Suppressor macrophage treated with lipopolysaccharide for 1 hour (primary cell): ENCODE data around the gene GAPDH.
A peak's percentile ranks its signal among the peaks of the same experiment; 100 is the strongest.
"Not testable (repeated sequence)": the region's sequence is repeated elsewhere in the genome, so short reads cannot be mapped to it uniquely, and the experiment has no call there.

ENCODE experiments used
- DNase-seq, 3 donors: peaks; one replicate each; pipeline ENCODE4 v3.0.0-alpha.2; 2020 to 2022

Gene GAPDH

DNA sequence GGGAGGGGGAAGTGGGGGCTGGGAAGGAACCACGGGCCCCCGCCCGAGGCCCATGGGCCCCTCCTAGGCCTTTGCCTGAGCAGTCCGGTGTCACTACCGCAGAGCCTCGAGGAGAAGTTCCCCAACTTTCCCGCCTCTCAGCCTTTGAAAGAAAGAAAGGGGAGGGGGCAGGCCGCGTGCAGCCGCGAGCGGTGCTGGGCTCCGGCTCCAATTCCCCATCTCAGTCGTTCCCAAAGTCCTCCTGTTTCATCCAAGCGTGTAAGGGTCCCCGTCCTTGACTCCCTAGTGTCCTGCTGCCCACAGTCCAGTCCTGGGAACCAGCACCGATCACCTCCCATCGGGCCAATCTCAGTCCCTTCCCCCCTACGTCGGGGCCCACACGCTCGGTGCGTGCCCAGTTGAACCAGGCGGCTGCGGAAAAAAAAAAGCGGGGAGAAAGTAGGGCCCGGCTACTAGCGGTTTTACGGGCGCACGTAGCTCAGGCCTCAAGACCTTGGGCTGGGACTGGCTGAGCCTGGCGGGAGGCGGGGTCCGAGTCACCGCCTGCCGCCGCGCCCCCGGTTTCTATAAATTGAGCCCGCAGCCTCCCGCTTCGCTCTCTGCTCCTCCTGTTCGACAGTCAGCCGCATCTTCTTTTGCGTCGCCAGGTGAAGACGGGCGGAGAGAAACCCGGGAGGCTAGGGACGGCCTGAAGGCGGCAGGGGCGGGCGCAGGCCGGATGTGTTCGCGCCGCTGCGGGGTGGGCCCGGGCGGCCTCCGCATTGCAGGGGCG, at the start of gene GAPDH:
TSS of gene GAPDH (plus strand) at position 595 of the 772 bp plus-strand sequence. CDS start 316 bp downstream, outside the sequence.
- peak; percentile 96 to 97 (median 96) for DNase-seq

DNA sequence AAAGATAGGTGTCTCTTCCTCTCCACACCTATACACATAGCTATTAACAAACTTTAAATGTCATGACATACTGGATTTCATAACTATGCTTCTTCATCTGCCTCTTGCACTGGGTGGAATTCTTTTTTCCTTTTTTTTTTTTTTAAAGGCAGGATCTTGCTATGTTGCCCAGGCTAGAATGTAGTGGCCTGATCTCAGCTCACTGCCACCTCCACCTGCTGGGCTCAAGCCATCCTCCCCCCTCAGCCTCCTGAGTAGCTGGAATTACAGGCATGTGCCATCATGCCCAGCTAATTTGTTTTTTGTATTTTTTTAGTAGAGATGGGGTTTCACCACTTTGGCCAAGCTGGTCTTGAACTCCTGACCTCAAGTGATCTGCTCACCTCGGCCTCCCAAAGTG, 46.1 kb upstream of the GAPDH start:
- DNase-seq = no peak

- no peak for DNase-seq
These were observed 44.9 kb upstream of the GAPDH start for GRCh38 chr12:6489449-6489848.

DNA sequence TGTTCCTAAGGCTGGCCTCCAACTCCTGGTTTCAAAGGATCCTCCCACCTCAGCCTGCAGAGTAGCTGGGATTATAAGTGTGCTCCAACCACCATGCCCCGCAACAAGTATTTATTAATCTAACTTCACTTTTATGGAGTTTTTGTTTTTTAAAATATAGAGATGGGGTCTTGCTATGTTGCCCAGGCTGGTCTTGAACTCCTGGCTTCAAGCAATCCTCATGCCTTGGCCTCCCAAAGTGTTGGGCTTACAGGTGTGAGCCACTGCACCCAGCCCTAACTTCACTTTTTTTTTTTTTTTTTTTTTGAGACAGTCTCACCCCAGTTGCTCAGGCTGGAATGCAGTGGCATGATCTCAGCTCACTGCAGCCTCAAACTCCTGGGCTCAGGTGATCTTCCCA, 43.6 kb upstream of the GAPDH start:
- DNase-seq = not testable (repeated sequence)

DNA sequence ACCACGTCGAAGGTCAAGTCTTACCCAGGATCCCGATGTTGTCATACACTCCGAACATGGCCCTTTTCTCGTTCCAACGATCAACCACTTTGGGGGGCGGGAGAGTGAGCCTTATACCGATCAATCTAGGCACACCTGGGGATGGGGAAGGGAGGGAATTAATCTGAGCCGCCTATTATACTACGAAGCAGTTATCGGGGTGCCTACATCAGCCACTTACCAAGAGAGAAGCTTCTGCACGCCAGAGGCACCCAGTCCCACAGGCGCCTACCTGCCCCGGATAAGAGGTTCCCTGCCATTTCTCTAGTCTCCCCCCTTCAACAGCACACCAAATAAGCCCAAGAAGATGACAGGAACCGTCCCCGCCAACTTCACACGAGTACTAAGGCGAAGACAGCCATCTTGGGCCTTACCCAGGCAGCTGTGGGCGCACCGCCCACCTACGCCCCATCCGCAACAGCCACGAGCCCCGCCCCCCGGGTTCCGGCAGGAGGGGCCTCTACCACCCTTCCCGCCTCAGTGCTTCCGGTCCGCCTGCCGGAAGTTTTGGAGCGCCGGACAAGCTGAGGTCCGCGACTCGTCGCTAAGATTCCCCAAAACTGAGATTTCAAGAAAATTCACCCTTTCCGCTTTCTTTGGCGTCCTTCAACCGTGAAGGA, 41.4 kb upstream of the GAPDH start, which contains the start of gene MRPL51:
TSS of gene MRPL51 (minus strand) at position 425 of the 659 bp plus-strand sequence. CDS start at position 299, 126 bp downstream.
- DNase-seq = peak; percentile 97 to 98 (median 97)

DNA sequence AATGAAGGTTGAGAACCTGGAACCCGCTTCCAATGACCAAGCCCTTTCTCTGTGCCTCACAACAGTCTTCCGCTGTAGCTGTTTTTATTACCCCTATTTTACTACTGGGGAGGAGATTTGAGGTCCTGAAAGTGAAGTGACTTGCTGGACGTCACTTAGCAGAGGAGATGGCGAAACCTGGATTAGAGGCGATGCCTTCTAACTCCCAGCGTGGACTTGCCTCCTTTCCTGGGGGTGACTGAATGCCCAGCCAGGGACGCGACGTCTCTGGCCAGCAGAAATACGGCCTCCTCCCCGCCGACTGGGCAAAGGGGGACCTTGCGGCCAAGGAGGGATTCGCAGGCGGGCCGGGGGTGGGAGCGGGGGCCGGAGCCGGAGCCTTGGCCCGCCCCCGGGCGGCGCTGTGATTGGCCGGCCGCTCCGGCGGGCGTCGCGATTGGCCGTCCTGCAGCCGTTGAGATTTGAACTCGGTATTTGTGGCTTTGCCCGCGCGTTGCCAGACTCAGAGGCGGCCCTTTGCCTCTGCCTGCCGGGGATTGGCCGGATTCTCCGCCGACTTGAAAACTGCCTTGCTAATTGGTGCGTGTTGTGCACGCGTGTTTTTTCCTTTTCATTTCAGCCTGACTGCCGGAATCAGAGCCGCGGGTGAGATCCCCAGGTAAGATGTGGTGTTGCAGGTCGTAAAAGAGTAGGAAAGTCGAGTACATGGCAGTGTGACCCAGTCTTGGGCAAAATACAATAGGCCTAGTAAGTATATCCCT, 40.6 kb upstream of the GAPDH start, which contains the start of gene NCAPD2:
TSS of gene NCAPD2 (plus strand) at position 606 of the 761 bp plus-strand sequence. CDS start 997 bp downstream, outside the sequence.
- peak; percentile 97 to 98 (median 98) for DNase-seq

GRCh38 chr12:6494258-6494743, 40.0 kb upstream of the GAPDH start:
- no peak for DNase-seq

- no peak for DNase-seq
These were observed 39.3 kb upstream of the GAPDH start for GRCh38 chr12:6494968-6495367.

- DNase-seq = not testable (repeated sequence)
These were observed 37.0 kb upstream of the GAPDH start for GRCh38 chr12:6497291-6497690.

GRCh38 chr12:6500466-6500865, 33.9 kb upstream of the GAPDH start:
- no peak for DNase-seq

- DNase-seq = no peak
These were observed 27.0 kb upstream of the GAPDH start for GRCh38 chr12:6507102-6507998.

DNA sequence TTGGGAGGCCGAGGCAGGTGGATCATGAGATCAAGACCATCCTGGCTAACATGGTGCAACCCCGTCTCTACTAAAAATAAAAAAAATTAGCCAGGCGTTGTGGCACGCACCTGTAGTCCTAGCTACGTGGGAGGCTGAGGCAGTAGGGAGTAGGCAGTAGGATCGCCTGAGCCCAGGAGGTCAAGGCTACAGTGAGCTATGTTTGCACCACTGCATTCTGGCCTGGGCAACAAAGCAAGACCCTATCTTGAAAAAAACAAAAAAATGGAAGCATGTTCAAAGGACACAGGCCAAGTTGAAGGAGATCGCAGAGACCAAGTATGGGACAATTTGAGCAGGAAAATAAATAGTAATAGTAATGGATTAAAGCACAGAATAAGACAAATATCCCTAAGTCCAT, 26.2 kb upstream of the GAPDH start:
- no peak for DNase-seq

DNA sequence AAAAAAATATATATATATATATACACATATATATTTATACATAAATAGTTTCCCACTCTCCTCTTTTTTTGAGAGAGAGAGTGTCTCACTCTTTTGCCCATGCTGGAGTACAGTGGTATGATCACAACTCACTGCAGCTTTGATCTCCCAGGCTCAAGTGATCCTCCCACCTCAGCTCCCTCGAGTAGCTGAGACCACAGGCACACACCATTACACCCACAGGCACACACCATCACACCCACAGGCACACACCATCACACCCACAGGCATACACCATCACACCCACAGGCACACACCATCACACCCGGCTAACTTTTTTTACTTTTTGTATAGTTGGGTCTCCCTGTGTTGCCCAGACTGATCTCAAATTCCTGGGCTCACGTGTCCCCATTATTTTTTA, 14.1 kb upstream of the GAPDH start:
- DNase-seq = no peak

GRCh38 chr12:6522193-6522592, 12.1 kb upstream of the GAPDH start:
- no peak for DNase-seq

DNA sequence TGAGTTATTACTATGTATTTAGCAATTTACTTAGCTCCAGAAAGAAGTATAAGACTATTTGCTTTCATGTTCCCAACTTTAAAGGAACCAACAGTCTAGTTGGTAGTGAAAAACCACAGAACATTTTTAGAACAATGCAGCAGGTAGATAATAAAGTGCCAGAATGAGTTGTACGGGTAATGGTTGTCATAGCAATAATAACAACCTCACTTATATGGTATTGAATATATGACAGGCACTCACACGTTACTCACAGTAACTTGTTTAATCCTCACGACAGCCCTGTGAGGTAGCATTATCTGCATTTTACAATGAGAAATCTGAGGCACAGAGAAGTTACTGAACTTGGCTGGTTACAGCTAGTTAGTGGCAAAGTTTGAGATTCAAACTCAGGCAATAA, 10.6 kb upstream of the GAPDH start:
- DNase-seq = no peak

DNA sequence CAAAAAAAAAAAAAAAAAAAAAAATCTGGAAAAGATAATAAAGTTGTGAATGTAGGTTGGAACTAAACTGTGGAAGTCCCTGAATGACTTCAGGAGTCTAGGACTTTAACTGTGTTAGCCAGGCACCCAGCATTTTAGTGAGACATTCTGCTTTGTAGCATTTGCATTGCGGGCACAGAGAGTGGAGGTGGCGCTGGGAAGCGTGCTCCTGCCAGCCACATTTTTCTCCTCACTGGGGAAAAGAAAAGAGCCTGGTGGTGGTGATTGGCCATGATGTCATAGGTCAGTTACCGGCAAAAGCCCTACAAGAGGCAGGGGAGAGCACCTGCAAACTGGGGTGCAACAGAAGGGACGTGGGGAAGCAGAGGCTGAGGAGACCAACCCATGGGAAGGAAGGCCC, 9.7 kb upstream of the GAPDH start:
- no peak for DNase-seq

DNA sequence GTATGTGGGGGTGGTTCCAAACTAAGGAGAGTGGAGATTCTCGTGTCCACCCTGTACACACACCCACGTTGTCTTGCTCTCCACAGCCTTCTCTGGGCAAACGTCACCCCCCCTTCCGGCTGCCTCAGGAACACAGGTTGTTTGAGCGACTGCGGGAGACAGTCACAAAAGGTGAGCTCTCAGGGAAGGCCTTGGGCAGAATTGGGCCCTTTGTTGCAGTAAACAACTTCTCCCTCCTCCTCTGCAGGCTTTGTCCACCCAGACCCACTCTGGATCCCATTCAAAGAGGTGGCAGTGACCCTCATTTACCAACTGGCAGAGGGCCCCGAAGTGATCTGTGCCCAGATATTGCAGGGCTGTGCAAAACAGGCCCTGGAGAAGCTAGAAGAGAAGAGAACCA, 8.1 kb upstream of the GAPDH start:
- no peak for DNase-seq

- DNase-seq = no peak
These were observed 7.4 kb upstream of the GAPDH start for GRCh38 chr12:6526766-6527525.

DNA sequence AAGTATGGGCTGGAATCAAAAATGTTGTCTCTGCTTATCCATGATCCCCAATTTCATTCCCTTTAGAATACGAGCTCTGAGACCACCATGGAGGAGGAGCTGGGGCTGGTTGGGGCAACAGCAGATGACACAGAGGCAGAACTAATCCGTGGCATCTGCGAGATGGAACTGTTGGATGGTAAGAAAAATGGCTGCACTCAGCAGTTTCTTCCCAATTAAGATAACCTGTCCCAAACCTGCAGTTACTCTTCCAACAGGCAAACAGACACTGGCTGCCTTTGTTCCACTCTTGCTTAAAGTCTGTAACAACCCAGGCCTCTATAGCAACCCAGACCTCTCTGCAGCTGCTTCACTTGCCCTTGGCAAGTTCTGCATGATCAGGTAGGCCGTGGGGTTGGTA, 6.6 kb upstream of the GAPDH start:
- no peak for DNase-seq

DNA sequence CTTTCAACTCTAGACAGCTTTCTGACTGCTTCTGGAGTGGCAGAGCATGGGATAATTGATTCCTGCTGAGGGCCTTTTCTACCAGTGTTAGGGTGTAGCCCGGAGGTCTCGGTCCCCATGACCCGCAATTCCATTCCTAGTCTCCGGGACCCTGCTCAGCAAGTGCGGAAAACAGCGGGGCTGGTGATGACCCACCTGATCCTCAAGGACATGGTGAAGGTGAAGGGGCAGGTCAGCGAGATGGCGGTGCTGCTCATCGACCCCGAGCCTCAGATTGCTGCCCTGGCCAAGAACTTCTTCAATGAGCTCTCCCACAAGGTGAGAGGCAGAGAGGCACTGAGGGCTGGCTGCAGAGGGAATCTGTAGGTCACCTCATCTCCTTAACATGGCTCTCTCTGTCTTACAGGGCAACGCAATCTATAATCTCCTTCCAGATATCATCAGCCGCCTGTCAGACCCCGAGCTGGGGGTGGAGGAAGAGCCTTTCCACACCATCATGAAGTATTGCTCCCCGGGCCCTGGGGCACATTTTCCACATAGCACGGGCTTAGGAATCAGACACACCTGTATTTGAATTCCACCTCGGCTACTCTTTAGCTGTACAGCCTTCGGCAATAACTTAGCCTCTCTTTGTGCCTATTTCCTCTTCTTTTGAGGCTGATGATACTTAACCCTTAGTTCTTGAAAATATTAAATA, 5.6 kb upstream of the GAPDH start:
- DNase-seq = no peak

GRCh38 chr12:6529291-6529737, 5.0 kb upstream of the GAPDH start:
- DNase-seq = no peak
